Gastrocnemius medialis (tissue), 4 donors: ENCODE results near the gene ESYT2. TPM values are rescaled to one million over a fixed set of nuclear protein-coding genes. Genes with fewer than 3 reads are reported as not detected.

Experiments used
- ATAC-seq, 2 donors: fragments of 150-250 bp; one replicate each; pipeline ENCODE4 v1.9.1; 2016
- DNase-seq, 2 donors: peaks; one replicate each; pipeline ENCODE4 v3.0.0-alpha.2; 2019
- H3K27ac ChIP-seq, 4 donors: fragments of 200-600 bp; sonication (generic); 1 replicate in 1 of 4; 2 replicates in 3 of 4; pipeline ENCODE4 v1.5.1; 2016 to 2018; ENCODE audit warnings: mild to moderate bottlenecking in 2 of 4, moderate library complexity in 1 of 4
- H3K27me3 ChIP-seq, 3 donors: fragments of 200-600 bp; sonication (generic) in 2 of 3; 1 replicate in 1 of 3; 2 replicates in 2 of 3; pipeline versions ENCODE4 v1.5.1 to v1.6.0; 2016 to 2019; ENCODE audit warnings: mild to moderate bottlenecking in 1 of 3, moderate library complexity in 1 of 3
- H3K36me3 ChIP-seq, 2 donors: fragments of 200-600 bp; sonication (generic) in 1 of 2; one replicate each; pipeline ENCODE4 v1.5.1; 2017 to 2018
- H3K4me1 ChIP-seq, 2 donors: fragments of 200-600 bp; sonication (generic) in 1 of 2; one replicate each; pipeline ENCODE4 v1.5.1; 2016 to 2017; ENCODE audit warnings: mild to moderate bottlenecking in 2 of 2
- H3K4me3 ChIP-seq, 4 donors: fragments of 200-600 bp; sonication (generic) in 3 of 4; 1 replicate in 1 of 4; 2 replicates in 3 of 4; pipeline ENCODE4 v1.5.1; 2016 to 2019; ENCODE audit warnings: mild to moderate bottlenecking in 2 of 4
- H3K9me3 ChIP-seq, 3 donors: fragments of 200-600 bp; sonication (generic) in 2 of 3; 1 replicate in 1 of 3; 2 replicates in 2 of 3; pipeline ENCODE4 v1.5.1; 2016 to 2019
- POLR2A ChIP-seq, 2 donors: fragments of 450-650 bp; IDR thresholded peaks; one replicate each; pipeline ENCODE4 v1.6.1; 2017; ENCODE audit warnings: antibody characterized with exemption in 2 of 2, mild to moderate bottlenecking in 2 of 2, moderate library complexity in 2 of 2
- in situ Hi-C, 4 donors: fragments of 200-750 bp; cut with MboI; loops; one replicate each; pipeline versions ENCODE4 v1.15.0 to v1.8.0; 2017; ENCODE audit warnings: low sequenced_read_pairs in 4 of 4
- intact Hi-C: fragments of 100-400 bp; cut with DNase I; formaldehyde crosslinking; loops from one replicate; pipeline ENCODE4 v1.15.1; 2023; ENCODE audit warnings: low total_unique reads
- total RNA-seq, 4 donors: library from RNA; depleted of rRNA; stranded (reverse); fragments of >200 nt; gene quantifications; one replicate each; pipeline versions ENCODE4 v1.1.0 to v1.2.3, GENCODE V29; 2016
- TF ChIP-seq, protein P1 (sequence below), 5 experiments: fragments of 450-650 bp in 3 of 5; fragments of 200-600 bp in 2 of 5; sonication (generic) in 2 of 5; IDR thresholded peaks in 4 of 5; conservative IDR thresholded peaks in 1 of 5; 1 replicate in 4 of 5; 2 replicates in 1 of 5; pipeline ENCODE4 v1.5.1; 2016 to 2019; ENCODE audit warnings: antibody characterized with exemption in 5 of 5, mild to moderate bottlenecking in 3 of 5, moderate library complexity in 3 of 5

Gene ESYT2
- total RNA-seq, 4 donors from 2014 or later = 67.5 to 106 (median 74.7) TPM

DNA sequence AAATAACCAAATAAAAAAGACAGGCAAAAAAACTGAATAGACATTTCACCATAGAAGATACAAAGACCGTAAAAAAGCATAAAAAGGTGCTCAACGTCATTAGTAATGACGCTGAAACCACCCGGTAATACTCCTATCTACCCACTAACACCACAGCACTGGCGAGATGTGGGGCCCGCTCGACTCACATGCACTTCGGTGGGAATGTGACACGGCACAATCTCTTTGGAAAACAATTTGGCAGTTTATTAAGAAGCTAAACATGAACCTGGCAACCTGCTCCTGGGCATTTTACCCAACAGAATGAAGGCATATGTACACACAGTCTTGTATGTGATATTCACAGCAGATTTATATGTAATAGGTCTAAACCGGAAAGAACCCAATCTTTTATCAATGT lies 81.9 kb downstream of the ESYT2 start:
- no peak for ATAC-seq

DNA sequence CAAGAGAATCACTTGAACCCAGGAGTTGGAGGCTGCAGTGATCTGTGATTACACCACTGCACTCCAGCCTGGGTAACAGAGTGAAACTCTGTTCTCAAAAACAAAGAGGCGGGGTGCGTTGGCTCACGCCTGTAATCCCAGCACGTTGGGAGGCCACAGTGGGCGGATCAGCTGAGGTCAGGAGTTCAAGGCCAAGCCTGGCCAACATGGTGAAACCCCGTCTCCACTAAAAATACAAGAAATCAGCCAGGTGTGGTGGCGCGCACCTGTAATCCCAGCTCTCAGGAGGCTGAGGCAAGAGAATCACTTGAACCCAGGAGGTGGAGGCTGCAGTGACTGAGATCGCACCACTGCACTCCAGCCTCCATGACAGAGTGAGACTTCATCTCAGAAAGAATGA lies 82.4 kb downstream of the ESYT2 start:
- no peaks in the 10 kb centered on the region for H3K4me1 ChIP-seq
- no peak overlapping the region for H3K27ac ChIP-seq
- TF ChIP-seq, protein P1, sequence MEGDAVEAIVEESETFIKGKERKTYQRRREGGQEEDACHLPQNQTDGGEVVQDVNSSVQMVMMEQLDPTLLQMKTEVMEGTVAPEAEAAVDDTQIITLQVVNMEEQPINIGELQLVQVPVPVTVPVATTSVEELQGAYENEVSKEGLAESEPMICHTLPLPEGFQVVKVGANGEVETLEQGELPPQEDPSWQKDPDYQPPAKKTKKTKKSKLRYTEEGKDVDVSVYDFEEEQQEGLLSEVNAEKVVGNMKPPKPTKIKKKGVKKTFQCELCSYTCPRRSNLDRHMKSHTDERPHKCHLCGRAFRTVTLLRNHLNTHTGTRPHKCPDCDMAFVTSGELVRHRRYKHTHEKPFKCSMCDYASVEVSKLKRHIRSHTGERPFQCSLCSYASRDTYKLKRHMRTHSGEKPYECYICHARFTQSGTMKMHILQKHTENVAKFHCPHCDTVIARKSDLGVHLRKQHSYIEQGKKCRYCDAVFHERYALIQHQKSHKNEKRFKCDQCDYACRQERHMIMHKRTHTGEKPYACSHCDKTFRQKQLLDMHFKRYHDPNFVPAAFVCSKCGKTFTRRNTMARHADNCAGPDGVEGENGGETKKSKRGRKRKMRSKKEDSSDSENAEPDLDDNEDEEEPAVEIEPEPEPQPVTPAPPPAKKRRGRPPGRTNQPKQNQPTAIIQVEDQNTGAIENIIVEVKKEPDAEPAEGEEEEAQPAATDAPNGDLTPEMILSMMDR (IDR thresholded peaks at IDR 0.05 in 4 of 5, conservative IDR thresholded peaks at IDR 0.05 in 1 of 5) = no peak
- no peak for TF ChIP-seq POLR2A (IDR thresholded peaks at IDR 0.05)
- no peaks in the 10 kb centered on the region for H3K9me3 ChIP-seq
- H3K36me3 ChIP-seq = peaks cover 0 to 76% of the 10 kb centered on the region in 2 donors
- H3K27me3 ChIP-seq = no peaks in the 10 kb centered on the region
- in situ Hi-C loops = no loop called here
- ATAC-seq = no peak
- intact Hi-C loops = no loop called here
- H3K4me3 ChIP-seq = no peak overlapping the region
- DNase-seq = no peak

More for the DNA sequence above, 81.9 kb downstream of the ESYT2 start:
- Histone ChIP-seq H3K27me3 (no peaks in the 10 kb centered on the region), H3K9me3 (no peaks in the 10 kb centered on the region), H3K4me3 (no peak overlapping the region), H3K27ac (no peak overlapping the region), H3K4me1 (no peaks in the 10 kb centered on the region), H3K36me3 (peaks cover 0 to 75% of the 10 kb centered on the region in 2 donors)
- TF ChIP-seq, protein P1 (IDR thresholded peaks at IDR 0.05 in 4 of 5, conservative IDR thresholded peaks at IDR 0.05 in 1 of 5) = no peak
- no peak for TF ChIP-seq POLR2A (IDR thresholded peaks at IDR 0.05)
- intact Hi-C loops = no loop called here
- in situ Hi-C loops = no loop called here
- no peak for DNase-seq

DNA sequence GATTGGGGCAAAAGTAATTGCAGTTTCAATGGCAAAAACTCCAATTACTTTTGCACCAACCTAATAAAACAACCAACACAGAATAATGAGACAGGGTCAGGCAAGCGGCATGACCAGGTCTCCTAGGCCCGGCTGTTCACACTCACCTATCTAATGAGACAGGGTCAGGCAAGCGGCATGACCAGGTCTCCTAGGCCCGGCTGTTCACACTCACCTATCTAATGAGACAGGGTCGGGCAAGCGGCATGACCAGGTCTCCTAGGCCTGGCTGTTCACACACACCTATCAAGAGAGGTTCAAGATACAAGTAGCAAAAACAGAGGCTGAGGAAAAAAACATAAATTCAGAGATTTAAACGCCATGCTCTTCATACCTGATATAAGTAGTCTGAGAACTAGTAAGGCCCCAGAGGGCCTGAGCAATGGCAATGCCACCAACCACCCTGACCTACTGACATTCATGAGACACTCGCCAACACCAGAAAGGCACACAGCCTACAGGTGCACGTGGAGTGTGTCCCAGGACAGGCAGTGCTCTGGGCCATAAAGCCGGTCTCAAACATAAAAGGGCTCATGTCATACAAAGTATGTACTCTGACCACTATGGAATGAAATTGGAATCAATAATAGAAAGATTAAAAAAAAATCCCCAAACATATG lies 84.1 kb downstream of the ESYT2 start:
- intact Hi-C loops = no loop called here
- no peak for TF ChIP-seq POLR2A (IDR thresholded peaks at IDR 0.05)
- TF ChIP-seq, protein P1 (IDR thresholded peaks at IDR 0.05 in 4 of 5, conservative IDR thresholded peaks at IDR 0.05 in 1 of 5) = no peak
- Histone ChIP-seq H3K4me1 (no peaks in the 10 kb centered on the region), H3K4me3 (no peak overlapping the region), H3K27ac (no peak overlapping the region), H3K36me3 (peaks cover 0 to 93% of the 10 kb centered on the region in 2 donors), H3K9me3 (no peaks in the 10 kb centered on the region), H3K27me3 (no peaks in the 10 kb centered on the region)
- in situ Hi-C loops = no loop called here
- ATAC-seq (no peak), DNase-seq (no peak)

DNA sequence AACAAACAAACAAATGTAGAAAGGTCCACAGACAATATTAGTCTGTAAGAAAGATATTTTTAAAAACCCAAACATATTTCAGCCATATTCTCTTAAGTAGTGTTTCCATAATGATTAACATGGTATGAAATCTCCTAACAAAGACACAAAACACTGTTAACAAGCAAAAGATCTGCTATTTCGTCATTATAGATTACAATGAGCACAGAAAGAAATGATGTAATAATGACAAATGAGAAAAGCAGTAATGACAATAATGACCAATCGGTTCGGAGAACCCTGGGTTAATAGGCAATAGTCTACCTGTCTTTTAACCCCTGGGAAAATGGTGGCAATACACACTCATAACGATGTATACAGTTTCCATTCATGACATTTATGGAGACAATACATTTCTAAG lies 85.2 kb downstream of the ESYT2 start:
- no peaks in the 10 kb centered on the region for H3K9me3 ChIP-seq
- no peak overlapping the region for H3K4me3 ChIP-seq
- in situ Hi-C loops (no loop called here), intact Hi-C loops (no loop called here)
- H3K27me3 ChIP-seq = no peaks in the 10 kb centered on the region
- ATAC-seq = no peak
- DNase-seq = no peak
- H3K36me3 ChIP-seq = peaks cover 0 to 98% of the 10 kb centered on the region in 2 donors
- no peaks in the 10 kb centered on the region for H3K4me1 ChIP-seq
- TF ChIP-seq POLR2A (IDR thresholded peaks at IDR 0.05) = no peak
- TF ChIP-seq, protein P1 (IDR thresholded peaks at IDR 0.05 in 4 of 5, conservative IDR thresholded peaks at IDR 0.05 in 1 of 5) = no peak
- no peak overlapping the region for H3K27ac ChIP-seq

DNA sequence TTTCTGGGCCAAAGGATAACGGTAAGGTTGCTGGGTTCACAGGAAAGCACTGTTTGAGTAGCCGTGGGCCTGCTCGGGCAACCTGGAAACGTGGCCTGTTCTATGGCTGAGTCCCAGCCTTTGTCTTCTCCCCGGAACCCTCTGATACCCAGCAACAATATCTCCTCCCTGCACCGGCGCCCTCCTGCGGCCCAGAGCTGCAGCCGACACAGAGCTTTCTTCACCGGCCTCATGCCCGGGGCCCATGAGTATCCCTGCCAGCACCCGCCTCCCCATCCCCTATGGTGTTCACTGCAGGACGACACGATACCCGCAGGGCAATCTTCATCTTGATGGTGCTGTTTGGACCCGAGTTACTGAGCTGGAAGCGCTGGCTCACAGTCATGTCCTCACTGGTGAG lies 86.1 kb downstream of the ESYT2 start:
- no peaks in the 10 kb centered on the region for H3K9me3 ChIP-seq
- H3K27me3 ChIP-seq = no peaks in the 10 kb centered on the region
- H3K27ac ChIP-seq = no peak overlapping the region
- no peak for DNase-seq
- in situ Hi-C loops (no loop called here), intact Hi-C loops (no loop called here)
- peaks cover 0 to 98% of the 10 kb centered on the region in 2 donors for H3K36me3 ChIP-seq
- no peak for TF ChIP-seq POLR2A (IDR thresholded peaks at IDR 0.05)
- H3K4me1 ChIP-seq = no peaks in the 10 kb centered on the region
- ATAC-seq = no peak
- H3K4me3 ChIP-seq = no peak overlapping the region
